HG03095 (cell line): ENCODE data around the gene HEXB.
"Not testable (repeated sequence)": the region's sequence is repeated elsewhere in the genome, so short reads cannot be mapped to it uniquely, and the experiment has no call there.

Experiments used
- ATAC-seq: cut with Tn5 transposase; IDR thresholded peaks from one replicate; pipeline ENCODE4 v1.9.1; 2021; ENCODE audit warnings: moderate library complexity; ENCODE audit not compliant: unreplicated experiment

HEXB gene

GRCh38 chr5:74657165-74657564 lies 27.9 kb upstream of the HEXB start:
- ATAC-seq = no peak

DNA sequence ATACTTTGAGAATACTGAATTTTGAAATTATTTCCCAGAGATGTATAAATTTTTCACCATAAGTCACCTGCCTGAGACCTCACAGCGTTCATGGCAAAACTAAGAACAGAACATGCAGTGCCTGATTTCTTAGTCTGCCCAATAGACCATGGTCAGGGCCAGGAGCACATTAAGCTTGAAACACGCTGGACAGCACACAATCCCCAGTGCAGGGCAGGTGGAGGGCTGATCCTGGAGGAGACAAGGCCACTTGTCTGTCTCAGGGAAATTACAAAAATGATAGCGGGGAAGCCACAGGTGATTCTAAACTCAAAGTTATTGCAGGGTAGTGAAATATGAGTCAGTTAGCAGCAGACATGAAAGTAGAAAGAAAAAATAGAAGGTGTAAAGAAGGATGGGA lies 25.9 kb upstream of the HEXB start:
- no peak for ATAC-seq

DNA sequence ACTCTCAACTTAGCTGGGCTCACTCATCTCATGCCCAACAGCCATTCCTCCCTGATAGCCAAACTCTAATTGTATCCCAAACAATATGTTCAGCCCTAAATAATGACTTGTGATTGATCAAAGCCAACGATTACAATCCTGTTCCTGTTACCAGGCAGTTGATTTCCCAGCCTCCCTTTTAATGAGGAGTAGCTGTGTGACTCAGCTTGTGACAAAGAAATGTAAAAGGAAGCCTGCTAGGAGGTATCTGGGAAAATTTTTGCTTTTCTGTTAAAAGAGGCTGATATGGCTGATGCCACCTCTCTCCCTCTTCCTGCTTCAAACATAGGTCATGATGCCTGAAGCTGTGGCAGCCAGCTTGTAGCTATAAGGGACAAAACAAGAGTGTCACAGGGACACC lies 24.9 kb upstream of the HEXB start:
- ATAC-seq = no peak

DNA sequence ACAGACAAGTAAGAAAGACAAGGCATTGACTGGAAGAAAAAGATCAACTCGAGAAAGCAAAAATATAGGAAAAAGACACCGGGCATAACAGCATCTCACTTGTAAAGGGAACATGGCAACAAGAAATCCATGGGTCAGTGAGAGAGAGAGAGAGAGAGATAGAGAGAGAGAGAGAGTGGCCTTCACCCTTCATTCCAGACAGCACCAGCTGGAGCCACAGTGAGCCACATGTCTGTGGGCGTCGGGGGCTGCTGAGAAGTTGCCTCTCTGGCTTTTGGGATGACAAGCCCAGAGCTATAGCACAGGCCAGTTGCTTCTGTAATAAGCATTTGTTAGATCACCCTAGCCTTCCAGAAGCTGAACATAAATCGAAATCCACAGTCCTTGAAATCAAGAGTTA lies 24.2 kb upstream of the HEXB start:
- no peak for ATAC-seq

DNA sequence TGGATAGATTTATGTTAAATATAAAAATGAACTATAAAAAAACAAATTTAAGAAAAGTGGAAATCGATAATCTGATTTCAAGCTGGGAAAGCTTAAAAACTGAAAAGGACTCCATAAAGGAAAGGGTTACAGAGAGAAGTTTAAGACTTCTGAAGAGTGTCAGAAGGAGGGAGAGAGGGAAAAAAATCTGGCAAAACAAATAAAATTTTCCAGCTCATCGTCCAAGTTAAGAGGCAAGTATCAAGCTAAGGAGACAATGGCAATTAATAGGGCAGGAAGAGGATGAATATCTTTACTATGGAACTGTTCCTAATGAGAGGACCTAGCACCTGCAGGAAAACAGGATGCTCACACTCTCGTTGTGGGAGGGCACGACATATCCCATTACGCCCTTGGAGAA lies 20.5 kb upstream of the HEXB start:
- no peak for ATAC-seq

GRCh38 chr5:74665273-74665672 lies 19.8 kb upstream of the HEXB start:
- no peak for ATAC-seq

DNA sequence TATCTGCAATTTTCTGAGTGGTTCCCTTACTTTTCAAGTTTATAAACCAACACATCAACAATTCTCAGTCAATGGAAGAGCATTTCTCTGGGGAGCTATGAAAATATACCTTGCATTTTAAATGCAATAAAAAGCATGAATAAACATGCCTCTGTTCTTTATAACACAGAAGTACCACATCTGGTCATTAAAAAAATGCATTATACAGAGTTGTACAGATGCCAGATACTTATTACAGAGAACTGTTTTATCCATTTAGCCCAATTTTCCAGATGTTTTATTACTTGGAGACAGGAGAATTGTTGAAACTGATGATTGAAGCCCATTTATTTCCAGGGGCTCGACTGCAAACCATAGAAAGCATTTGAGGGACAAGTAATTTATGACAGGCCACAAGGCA lies 19.2 kb upstream of the HEXB start:
- ATAC-seq = no peak

GRCh38 chr5:74667396-74667795 lies 17.6 kb upstream of the HEXB start:
- ATAC-seq = no peak

- ATAC-seq = no peak
Observed at GRCh38 chr5:74669821-74670220, 15.2 kb upstream of the HEXB start.

GRCh38 chr5:74670396-74671038 lies 14.5 kb upstream of the HEXB start:
- ATAC-seq = no peak

DNA sequence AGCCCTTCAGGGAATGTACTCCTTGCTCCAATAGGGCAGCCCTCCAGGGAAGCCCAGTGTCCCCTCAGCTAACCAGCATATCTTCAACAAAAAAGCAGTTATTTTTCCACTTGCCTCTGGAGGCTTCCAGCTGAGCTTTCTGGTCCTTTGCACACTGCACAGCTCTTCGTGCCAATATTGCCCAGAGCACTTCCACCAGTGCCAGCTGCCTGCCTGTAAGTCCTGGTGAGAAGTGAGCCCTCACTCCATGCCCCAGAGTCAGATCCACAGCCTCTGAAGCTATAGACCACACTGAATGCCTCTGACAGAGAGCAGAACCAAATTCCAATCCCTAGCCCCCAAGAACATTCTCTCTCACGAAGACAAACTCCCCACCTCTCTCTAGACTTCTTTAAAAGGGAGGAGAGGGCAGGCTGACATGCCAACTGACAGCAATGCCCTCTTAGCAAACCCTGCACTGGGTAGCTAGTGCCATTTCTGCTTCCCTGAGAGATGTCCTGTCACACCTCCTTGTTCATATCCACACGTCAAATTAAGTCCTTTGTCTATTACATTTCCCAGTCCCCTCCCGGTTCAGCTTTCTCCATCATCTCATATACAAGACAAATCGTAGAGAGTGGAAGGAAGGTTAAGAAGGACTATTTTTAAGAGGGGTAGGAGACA lies 12.7 kb upstream of the HEXB start:
- ATAC-seq = no peak

GRCh38 chr5:74673011-74673790 lies 11.8 kb upstream of the HEXB start:
- ATAC-seq = no peak

GRCh38 chr5:74676466-74676865 lies 8.6 kb upstream of the HEXB start:
- ATAC-seq = not testable (repeated sequence)

GRCh38 chr5:74678123-74678522 lies 6.9 kb upstream of the HEXB start:
- not testable (repeated sequence) for ATAC-seq

DNA sequence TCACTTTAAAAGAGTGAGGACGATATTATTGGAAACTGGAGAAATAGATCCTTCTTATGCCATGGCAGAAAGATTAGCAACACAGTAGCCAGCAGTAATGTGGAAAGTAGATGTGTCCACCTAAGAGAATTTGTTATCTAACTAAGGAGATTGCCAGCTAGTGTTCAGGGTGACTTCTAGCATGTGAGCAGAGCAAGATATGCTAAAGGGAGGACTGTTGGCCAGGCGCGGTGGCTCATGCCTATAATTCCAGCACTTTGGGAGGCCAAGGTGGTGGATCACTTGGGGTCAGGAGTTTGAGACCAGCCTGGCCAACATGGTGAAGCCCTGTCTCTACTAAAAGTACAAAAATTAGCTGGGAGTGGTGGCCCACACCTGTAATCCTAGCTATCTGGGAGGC lies 5.7 kb upstream of the HEXB start:
- not testable (repeated sequence) for ATAC-seq

DNA sequence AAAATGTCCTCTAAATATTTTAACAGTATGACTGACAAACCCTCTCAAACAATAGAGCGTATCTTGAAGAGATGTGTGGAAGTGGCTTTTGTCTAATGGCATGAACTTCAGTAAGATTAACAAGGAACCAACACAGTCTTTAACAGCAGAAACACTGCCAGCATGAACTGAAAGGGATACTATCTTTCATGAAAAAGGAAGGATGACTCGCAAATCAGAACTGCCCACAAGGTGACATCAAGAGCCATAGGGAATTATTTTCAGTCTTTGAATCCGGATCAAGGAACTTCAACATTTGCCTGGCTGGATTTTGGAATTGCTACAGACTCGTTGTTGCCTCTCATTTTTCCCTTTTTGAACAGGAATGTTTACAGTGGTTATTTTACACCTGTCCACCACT lies 5.1 kb upstream of the HEXB start:
- ATAC-seq = no peak

GRCh38 chr5:74685979-74686631 lies 1.1 kb downstream of the HEXB start:
- peak; percentile 54 for ATAC-seq

GRCh38 chr5:74686962-74687751 lies 2.1 kb downstream of the HEXB start:
- no peak for ATAC-seq

GRCh38 chr5:74693191-74693590 lies 8.2 kb downstream of the HEXB start:
- ATAC-seq = no peak

GRCh38 chr5:74717596-74717995 lies 32.6 kb downstream of the HEXB start:
- ATAC-seq = no peak

- ATAC-seq = no peak
Observed at GRCh38 chr5:74722271-74722670, 37.2 kb downstream of the HEXB start.
